ENCODE measurements around the gene GPRC5C. TPM values are rescaled to one million over a fixed set of nuclear protein-coding genes. Genes with fewer than 3 reads are reported as not detected.

GPRC5C gene
- total RNA-seq, 2 donors from 2014 or later, result 57.0 to 73.4 TPM

GRCh38 chr17:74464730-74465377 lies 33.0 kb downstream of the GPRC5C start:
- Histone ChIP-seq H3K36me3 (ENCODE audit: control insufficient read depth, insufficient read depth, low read length) (no peaks in the 10 kb centered on the region), H3K27me3 (ENCODE audit: control insufficient read depth, insufficient read depth, low read length, poor library complexity, severe bottlenecking) (no peaks in the 10 kb centered on the region), H3K9me3 (ENCODE audit: control insufficient read depth, low read length) (no peaks in the 10 kb centered on the region), H3K27ac (ENCODE audit: low read depth, low read length) (no peak overlapping the region), H3K4me3 (ENCODE audit: low read length) (no peak overlapping the region), H3K4me1 (ENCODE audit: control insufficient read depth, insufficient read depth, low read length) (peaks cover 5% of the 10 kb centered on the region), H3K9ac (ENCODE audit: extremely low read depth, low read length, poor library complexity, severe bottlenecking) (no peak overlapping the region)
- Mint-ChIP-seq H3K4me3 (no peak overlapping the region), H3K27me3 (ENCODE audit: insufficient read depth) (peaks cover 2% of the 10 kb centered on the region), H3K9me3 (no peaks in the 10 kb centered on the region), H3K27ac (no peak overlapping the region), H3K4me1 (peaks cover 14% of the 10 kb centered on the region), H3K36me3 (ENCODE audit: low read depth) (no peaks in the 10 kb centered on the region)
- no peak for DNase-seq
- TF ChIP-seq CTCF (conservative IDR thresholded peaks at IDR 0.05), result no peak
- 91 to 93% methylated on average over 7 of the region's 7 CpGs for WGBS, 2 experiments (ENCODE audit: insufficient coverage in 1 of 2, insufficient read length in 1 of 2)

GRCh38 chr17:74465378-74466110 lies 33.7 kb downstream of the GPRC5C start:
- DNase-seq, result no peak
- Histone ChIP-seq H3K9ac (ENCODE audit: extremely low read depth, low read length, poor library complexity, severe bottlenecking) (no peak overlapping the region), H3K4me3 (ENCODE audit: low read length) (no peak overlapping the region), H3K27ac (ENCODE audit: low read depth, low read length) (no peak overlapping the region), H3K9me3 (ENCODE audit: control insufficient read depth, low read length) (no peaks in the 10 kb centered on the region), H3K36me3 (ENCODE audit: control insufficient read depth, insufficient read depth, low read length) (no peaks in the 10 kb centered on the region), H3K4me1 (ENCODE audit: control insufficient read depth, insufficient read depth, low read length) (peaks cover 5% of the 10 kb centered on the region), H3K27me3 (ENCODE audit: control insufficient read depth, insufficient read depth, low read length, poor library complexity, severe bottlenecking) (no peaks in the 10 kb centered on the region)
- Mint-ChIP-seq H3K9me3 (no peaks in the 10 kb centered on the region), H3K36me3 (ENCODE audit: low read depth) (no peaks in the 10 kb centered on the region), H3K27ac (no peak overlapping the region), H3K4me3 (no peak overlapping the region), H3K4me1 (peaks cover 14% of the 10 kb centered on the region), H3K27me3 (ENCODE audit: insufficient read depth) (no peaks in the 10 kb centered on the region)
- TF ChIP-seq CTCF (conservative IDR thresholded peaks at IDR 0.05), result no peak
- 90 to 93% methylated on average over 7 to 8 of the region's 8 CpGs for WGBS, 2 experiments (ENCODE audit: insufficient coverage in 1 of 2, insufficient read length in 1 of 2)

- Histone ChIP-seq H3K9me3 (ENCODE audit: control insufficient read depth, low read length) (no peaks in the 10 kb centered on the region), H3K27ac (ENCODE audit: low read depth, low read length) (no peak within 1 kb of the TSS), H3K4me1 (ENCODE audit: control insufficient read depth, insufficient read depth, low read length) (peaks cover 5% of the 10 kb centered on the region), H3K4me3 (ENCODE audit: low read length) (no peak within 1 kb of the TSS), H3K36me3 (ENCODE audit: control insufficient read depth, insufficient read depth, low read length) (no peaks in the 10 kb centered on the region), H3K9ac (ENCODE audit: extremely low read depth, low read length, poor library complexity, severe bottlenecking) (no peak within 1 kb of the TSS), H3K27me3 (ENCODE audit: control insufficient read depth, insufficient read depth, low read length, poor library complexity, severe bottlenecking) (no peaks in the 10 kb centered on the region)
- 91% methylated on average over 20 to 25 of the region's 25 CpGs for WGBS, 2 experiments (ENCODE audit: insufficient coverage in 1 of 2, insufficient read length in 1 of 2)
- Mint-ChIP-seq H3K4me1 (peaks cover 14% of the 10 kb centered on the region), H3K27me3 (ENCODE audit: insufficient read depth) (no peaks in the 10 kb centered on the region), H3K4me3 (no peak within 1 kb of the TSS), H3K36me3 (ENCODE audit: low read depth) (no peaks in the 10 kb centered on the region), H3K27ac (no peak within 1 kb of the TSS), H3K9me3 (no peaks in the 10 kb centered on the region)
- peak; percentile 39 for TF ChIP-seq CTCF (conservative IDR thresholded peaks at IDR 0.05)
- DNase-seq, result no peak
These were observed 34.4 kb downstream of the GPRC5C start, which contains the start of gene CD300A for GRCh38 chr17:74466111-74466827. Gene CD300A, plus strand, starts transcription at chr17:74466634. Its CDS starts 70 bp downstream, at chr17:74466704.
